HG03571 (cell line): Measurements from ENCODE around the gene RPS15.

Source experiments
- ATAC-seq: cut with Tn5 transposase; IDR thresholded peaks from one replicate; pipeline ENCODE4 v1.9.1; 2021; ENCODE audit not compliant: unreplicated experiment

Gene RPS15

DNA sequence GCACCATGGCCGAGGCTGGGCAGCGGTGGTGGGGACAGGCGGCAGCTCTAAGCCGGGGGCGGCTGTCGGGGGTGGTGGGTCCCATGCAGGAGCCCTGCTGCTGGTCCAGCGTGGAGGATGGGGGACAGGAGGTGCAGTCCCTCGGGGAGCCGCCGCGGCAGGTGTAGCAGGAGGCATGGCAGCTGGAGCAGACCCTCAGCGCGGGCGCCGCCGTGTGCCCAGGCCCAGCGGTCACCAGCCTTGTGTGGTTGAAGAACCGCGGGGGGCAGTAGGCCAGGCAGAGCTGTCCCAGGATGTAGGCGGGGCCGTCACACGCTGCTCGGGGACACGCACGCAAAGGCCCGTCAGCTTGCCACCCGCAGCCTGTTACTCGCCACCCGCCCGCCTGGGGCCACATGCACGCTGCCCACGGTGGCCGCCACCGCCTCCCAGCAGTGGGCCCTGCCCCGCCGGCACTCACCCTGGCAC lies 43.7 kb downstream of the RPS15 start:
- no peak for ATAC-seq

DNA sequence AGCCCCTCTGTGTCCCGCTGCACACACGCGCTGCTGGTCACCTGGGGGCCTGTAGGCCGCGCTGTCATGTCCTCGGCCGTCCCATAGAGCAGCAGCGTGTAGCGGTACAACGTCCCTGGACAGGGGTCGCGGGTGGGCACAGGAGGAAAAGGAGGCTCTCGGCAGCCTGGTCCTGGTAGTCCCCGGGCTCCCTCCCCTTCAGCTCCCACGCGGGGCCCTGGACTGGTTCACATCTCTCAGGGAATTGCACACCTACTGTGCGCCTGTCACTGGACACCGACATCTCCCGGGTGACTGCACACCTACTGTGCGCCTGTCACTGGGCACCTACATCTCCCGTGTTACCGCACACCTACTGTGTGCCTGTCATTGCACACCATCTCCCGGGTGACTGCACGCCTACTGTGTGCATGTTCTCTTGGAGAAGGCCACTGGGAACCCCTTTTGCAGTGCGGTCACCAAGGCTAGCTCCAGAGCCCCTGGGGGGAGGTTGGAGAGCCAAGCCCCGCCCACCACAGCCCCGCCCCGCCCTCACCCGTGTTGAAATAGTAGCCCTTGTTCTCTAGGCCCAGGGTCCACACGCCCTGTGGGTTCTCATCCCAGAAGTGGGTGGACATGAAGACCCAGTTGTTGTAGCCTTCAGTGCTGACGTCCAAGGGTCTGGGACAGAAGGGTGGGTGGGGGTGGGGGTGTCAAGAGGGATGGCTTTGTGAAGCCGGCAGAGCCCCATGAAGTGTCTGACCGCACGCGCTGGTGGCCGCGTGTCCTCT lies 44.4 kb downstream of the RPS15 start:
- ATAC-seq: no peak

DNA sequence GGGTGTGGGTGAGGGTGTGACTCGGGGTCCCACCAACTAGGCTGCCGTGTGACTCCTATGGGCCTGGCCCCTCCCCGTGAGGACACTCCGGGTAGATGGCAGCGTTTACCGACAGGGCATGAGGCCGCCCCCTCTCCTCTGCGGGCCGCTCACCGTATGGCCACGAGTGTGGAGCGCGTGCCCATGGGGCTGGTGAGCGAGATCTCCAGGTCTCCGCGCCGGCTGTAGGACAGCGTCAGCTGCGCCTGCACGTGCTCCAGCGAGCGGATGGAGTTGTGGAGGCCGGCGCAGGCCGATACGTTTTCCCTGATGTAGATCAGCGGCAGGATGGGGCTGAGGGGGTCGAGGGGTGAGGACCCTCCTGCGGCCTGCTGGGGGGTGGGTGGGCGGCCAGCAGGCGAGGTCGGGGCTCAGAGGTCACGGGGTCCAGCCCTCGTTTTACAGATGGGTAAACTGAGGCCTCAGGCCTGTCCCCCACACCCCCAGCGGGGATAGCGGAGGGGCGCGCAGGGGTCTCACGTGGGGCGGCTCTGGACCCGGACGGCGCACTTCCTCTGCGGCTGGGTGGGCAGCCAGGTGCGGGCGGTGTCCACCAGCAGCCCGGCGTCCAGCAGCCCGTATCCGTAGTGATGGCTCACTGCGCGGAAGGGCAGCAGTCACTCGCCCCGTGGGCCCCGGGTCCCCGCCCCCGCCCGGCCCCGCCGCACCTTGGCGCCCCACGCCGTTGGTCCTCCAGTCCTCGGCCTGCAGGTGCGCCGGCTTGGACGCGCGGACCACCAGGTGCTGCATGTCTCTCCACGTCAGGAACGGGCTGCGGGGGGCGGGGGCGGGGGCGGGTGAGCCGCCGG lies 45.2 kb downstream of the RPS15 start:
- no peak for ATAC-seq

DNA sequence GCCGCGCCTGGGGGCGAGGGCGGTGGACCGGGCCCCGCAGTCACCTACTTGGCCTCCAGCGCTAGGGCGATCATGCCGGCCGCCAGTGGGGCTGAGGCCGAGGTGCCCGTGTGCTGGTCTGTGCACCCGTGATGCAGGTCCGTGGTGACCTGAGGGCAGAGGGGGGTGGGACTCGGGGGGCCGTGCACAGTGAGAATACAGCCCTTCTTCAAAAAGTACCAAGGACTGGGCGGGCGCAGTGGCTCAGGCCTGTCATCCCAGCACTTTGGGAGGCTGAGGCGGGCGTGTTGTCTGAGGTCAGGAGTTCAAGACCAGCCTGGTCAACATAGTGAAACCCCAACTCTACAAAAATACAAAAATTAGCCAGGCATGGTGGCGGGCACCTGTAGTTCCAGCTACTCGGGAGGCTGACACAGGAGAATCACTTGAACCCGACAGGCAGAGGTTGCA lies 45.8 kb downstream of the RPS15 start:
- no peak for ATAC-seq

DNA sequence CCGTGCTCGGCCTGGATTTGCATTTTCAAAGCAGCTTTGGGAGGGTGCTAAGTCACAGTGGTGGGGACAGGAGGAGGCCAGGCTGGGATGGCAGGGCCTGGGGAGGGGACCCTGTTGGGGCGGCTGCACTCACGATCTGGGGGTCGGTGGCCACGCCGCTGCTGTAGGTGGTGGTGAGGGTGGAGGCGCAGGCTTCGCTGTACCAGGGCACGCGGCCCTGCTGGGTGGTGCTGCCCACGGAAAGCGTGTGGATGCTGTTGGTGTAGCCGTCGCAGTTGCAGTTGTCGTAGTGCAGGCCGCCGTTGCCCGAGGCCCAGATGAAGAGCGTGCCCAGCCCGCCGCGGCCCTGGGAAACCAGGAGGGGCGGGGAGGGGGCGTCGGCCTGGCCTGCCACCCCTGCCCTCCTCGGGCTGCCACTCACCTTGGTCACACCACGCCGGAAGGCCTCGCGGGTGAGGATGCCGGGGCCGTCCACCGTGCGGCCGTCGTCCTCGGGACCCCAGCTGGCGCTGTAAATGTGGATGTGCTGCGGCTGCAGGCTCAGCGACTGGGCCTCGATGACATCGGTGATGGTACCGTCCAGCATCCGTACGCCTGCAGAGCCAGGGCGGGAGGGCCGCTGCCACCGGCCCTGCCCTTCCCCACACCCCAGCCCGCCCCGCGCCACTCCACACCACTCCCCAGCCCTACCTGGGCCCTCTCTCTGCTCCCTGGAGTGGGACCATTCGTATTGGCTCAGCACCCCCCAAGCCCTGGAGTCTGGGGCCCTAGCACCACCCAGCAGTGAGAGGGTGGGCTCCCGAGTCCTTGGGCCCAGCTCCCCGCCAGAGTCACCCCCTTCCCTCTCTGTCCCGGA lies 48.8 kb downstream of the RPS15 start:
- ATAC-seq: no peak

DNA sequence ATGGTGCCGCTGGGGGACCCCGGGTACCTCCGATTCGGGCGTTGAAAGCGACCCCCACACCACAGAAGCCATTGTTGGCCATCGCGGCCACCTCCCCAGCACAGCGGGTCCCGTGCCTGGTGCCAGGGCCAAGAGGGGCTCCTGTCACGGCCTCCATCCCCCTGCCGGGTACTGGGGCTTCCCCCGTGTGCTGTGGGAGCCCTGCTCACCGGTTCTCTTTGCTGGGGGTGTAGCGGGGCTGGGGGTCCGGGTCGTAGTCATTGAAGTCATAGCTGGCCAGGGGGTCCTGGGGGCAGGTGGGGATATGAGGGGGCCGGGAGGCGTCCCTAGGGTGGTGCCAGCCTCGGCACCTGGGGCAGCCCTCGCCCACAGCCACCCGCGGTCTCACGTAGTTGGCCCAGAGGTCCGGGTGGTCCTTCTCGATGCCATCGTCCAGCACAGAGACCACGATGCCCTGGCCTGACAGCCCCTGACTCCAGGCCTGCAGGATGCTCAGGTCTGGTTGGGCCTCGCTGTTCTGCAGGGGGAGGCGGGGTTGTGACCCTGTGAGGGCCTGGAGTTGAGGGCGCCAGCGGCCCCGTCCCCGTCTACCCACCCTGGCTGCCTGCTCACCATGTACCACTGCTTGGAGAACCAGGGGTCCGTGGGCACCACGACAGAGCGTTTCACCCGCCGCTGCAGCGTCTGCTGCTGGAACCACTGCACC lies 49.5 kb downstream of the RPS15 start:
- ATAC-seq: no peak

DNA sequence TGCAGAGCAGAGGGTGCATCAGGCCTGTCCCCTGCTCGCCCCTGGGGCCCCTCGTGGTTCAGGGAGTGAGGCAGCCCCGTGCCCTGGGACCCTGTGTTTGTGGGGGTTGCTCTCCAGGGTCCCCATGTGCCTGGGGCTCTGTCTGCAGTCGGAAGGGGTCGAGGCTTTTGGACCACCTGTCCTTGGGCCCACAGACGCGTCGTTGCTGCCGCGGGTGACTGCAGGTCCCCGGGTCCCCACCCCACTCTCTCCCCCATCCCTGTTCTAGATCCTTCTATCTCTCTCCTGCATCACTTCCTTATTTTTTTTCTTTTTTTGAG lies 50.0 kb downstream of the RPS15 start:
- ATAC-seq: no peak

DNA sequence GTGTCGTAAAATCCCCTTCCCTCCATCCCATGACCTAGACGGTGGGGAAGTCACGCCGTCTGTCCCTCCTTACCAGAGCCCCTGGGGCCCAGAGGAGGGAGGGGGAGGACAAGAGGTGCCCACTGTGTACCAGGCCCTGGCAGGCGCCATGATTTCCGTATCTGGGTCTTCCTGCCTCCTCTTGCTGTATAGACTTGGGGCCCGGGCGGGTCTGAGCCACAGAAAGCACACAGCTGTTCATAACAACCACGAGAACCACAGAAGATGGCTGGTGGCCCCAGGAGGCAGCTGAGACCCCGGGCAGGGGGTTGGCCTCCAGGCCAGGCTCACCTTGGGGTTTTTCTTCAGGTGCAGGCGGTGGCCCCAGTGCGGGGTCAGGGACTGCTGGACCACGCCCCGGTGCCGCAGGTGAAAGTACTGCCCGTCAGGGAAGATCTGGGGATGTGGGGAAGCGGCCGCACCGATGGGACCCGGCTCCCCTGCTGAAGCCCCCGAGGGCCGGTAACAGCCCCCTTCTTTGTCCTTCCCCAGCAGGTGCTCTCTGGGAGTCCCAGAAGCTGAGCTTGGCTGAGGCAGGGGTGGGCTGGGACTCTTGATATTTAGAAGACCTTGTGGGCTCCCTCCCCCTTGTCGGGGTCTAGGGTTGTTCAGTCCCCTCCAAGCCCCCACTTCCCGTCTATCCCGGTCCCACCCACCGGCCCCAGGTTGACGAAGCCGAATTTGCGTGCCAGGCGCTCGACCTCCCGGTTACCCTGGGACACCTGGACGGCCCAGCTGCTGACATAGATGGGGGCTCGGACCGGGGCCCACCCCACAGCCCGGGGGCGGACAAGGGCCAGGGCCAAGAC lies 51.5 kb downstream of the RPS15 start:
- no peak for ATAC-seq
